GM12878 (cell line): ENCODE results near the gene SEC22C. TPM values are rescaled to one million over a fixed set of nuclear protein-coding genes. Genes with fewer than 3 reads are reported as not detected.

Experiments used
- ATAC-seq: fragments of 200-7000 bp; cut with Tn5 transposase; 3 replicates; pipeline ENCODE4 v1.9.1; 2020; ENCODE audit warnings: mild to moderate bottlenecking, moderate library complexity
- BruUV-seq: library from RNA; stranded (reverse); fragments of 400-500 nt; replicated peaks from 2 replicates; lab custom pipeline; 2021; lab: Mats Ljungman, UMichigan
- CTCF ChIA-PET: fragments of 300-600 bp; sonication (Branson Sonifier 250); formaldehyde crosslinking; extraction: SDS; loops from one replicate; lab custom pipeline; 2021; ENCODE audit warnings: inconsistent platforms; lab: Yijun Ruan, JAX
- POLR2A ChIA-PET: fragments of 350-600 bp; formaldehyde crosslinking; extraction: SDS; loops from one replicate; lab custom pipeline; 2021; ENCODE audit warnings: inconsistent platforms; lab: Charles Lee
- RAD21 ChIA-PET: fragments of 300-600 bp; sonication (Branson Sonifier 250); formaldehyde crosslinking; loops from one replicate; lab custom pipeline; 2023; ENCODE audit warnings: antibody characterized with exemption; ENCODE audit not compliant: unreplicated experiment; lab: Charles Lee
- SMC1A ChIA-PET: fragments of 300-600 bp; sonication (Branson Sonifier 250); formaldehyde crosslinking; loops from one replicate; lab custom pipeline; 2023; ENCODE audit not compliant: unreplicated experiment, uncharacterized antibody; lab: Charles Lee
- DNase-seq: peaks from one replicate; pipeline ENCODE4 v3.0.0-alpha.2; 2011; ENCODE audit warnings: low read depth, low spot score
- FAIRE-seq: peaks from 3 replicates; lab custom pipeline; 2011; peaks lifted over from hg19 to GRCh38; lab: Jason Lieb, UNC
- H2AFZ ChIP-seq: 2 replicates; pipeline ENCODE4 v1.6.0; 2011; ENCODE audit warnings: low read depth, low read length, control low read depth; ENCODE audit not compliant: control insufficient read depth
- H3K27ac ChIP-seq: 2 replicates; pipeline ENCODE4 v1.5.1; 2011; ENCODE audit warnings: control low read depth; ENCODE audit not compliant: control insufficient read depth, insufficient read depth
- H3K27me3 ChIP-seq, 2 experiments: replicated peaks in 1 of 2; 2 replicates each; pipeline versions ENCODE4 v1.6.0 to v1.6.1; 2011; ENCODE audit warnings: low read length in 1 of 2; ENCODE audit not compliant: control insufficient read depth in 2 of 2, insufficient read depth in 2 of 2
- H3K36me3 ChIP-seq, 2 experiments: 2 replicates each; pipeline ENCODE4 v1.5.1; 2011; ENCODE audit warnings: low read length in 1 of 2; ENCODE audit not compliant: control insufficient read depth in 2 of 2, insufficient read depth in 2 of 2
- H3K4me1 ChIP-seq: 2 replicates; pipeline ENCODE4 v1.6.1; 2011; ENCODE audit warnings: mild to moderate bottlenecking, low read length, moderate library complexity, mixed read lengths; ENCODE audit not compliant: control insufficient read depth, insufficient read depth
- H3K4me2 ChIP-seq: 2 replicates; pipeline ENCODE4 v1.6.0; 2011; ENCODE audit warnings: control low read depth; ENCODE audit not compliant: control insufficient read depth, insufficient read depth
- H3K4me3 ChIP-seq: fragments of 200-600 bp; sonication (generic); 2 replicates; pipeline ENCODE4 v1.5.1; 2016
- H3K79me2 ChIP-seq: 2 replicates; pipeline ENCODE4 v1.6.0; 2011; ENCODE audit warnings: low read length; ENCODE audit not compliant: control insufficient read depth, insufficient read depth
- H3K9ac ChIP-seq: 2 replicates; pipeline ENCODE4 v1.8.0; 2011; ENCODE audit warnings: low read length, control low read depth, mixed read lengths; ENCODE audit not compliant: control insufficient read depth, insufficient read depth
- H3K9me3 ChIP-seq: replicated peaks from 3 replicates; pipeline ENCODE4 v1.5.1; 2011; ENCODE audit warnings: mild to moderate bottlenecking, low read length; ENCODE audit not compliant: control insufficient read depth, insufficient read depth
- H4K20me1 ChIP-seq: 2 replicates; pipeline ENCODE4 v1.6.0; 2011; ENCODE audit not compliant: control insufficient read depth, insufficient read depth
- HCFC1 ChIP-seq: fragments of 150-350 bp; IDR thresholded peaks from 2 replicates; pipeline ENCODE4 v1.6.1; 2014; ENCODE audit warnings: low read length
- HDGF ChIP-seq: fragments of 450-650 bp; IDR thresholded peaks from 2 replicates; pipeline ENCODE4 v1.6.1; 2016; ENCODE audit warnings: antibody characterized with exemption
- IKZF1 ChIP-seq: fragments of 450-650 bp; conservative IDR thresholded peaks from 2 replicates; pipeline ENCODE4 v1.6.1; 2017; ENCODE audit warnings: antibody characterized with exemption, mild to moderate bottlenecking
- KDM1A ChIP-seq: fragments of 200-600 bp; sonication (generic); IDR thresholded peaks from 2 replicates; pipeline ENCODE4 v1.6.1; 2016; ENCODE audit warnings: borderline replicate concordance
- MEF2B ChIP-seq: fragments of 450-650 bp; IDR thresholded peaks from 2 replicates; pipeline ENCODE4 v1.6.1; 2018; ENCODE audit warnings: mild to moderate bottlenecking, moderate library complexity; ENCODE audit not compliant: partially characterized antibody, poor library complexity, severe bottlenecking
- NFIC ChIP-seq: IDR thresholded peaks from 2 replicates; pipeline ENCODE4 v1.6.1; 2012; ENCODE audit warnings: low read depth, mild to moderate bottlenecking, inconsistent platforms, low read length, moderate library complexity
- NRF1 ChIP-seq: conservative IDR thresholded peaks from 2 replicates; pipeline ENCODE4 v1.6.1; 2011; ENCODE audit warnings: mild to moderate bottlenecking, low read depth, low read length, improper control_type of control experiment
- RAD21 ChIP-seq: IDR thresholded peaks from 2 replicates; pipeline ENCODE4 v1.6.1; 2011; ENCODE audit warnings: mild to moderate bottlenecking, low read depth, low read length, moderate library complexity; ENCODE audit not compliant: insufficient read depth
- RCOR1 ChIP-seq: conservative IDR thresholded peaks from 2 replicates; pipeline ENCODE4 v1.6.1; 2012; ENCODE audit warnings: low read depth, low read length, improper control_type of control experiment
- SMC3 ChIP-seq: IDR thresholded peaks from 2 replicates; pipeline ENCODE4 v1.6.1; 2011; ENCODE audit warnings: low read length, improper control_type of control experiment, borderline replicate concordance
- TARDBP ChIP-seq: IDR thresholded peaks from 2 replicates; pipeline ENCODE4 v1.6.1; 2016; ENCODE audit warnings: borderline replicate concordance
- WGBS: methylation state at CpG from one replicate; pipeline ENCODE4 v1.1.6; 2016; ENCODE audit warnings: low lambda C conversion rate; ENCODE audit not compliant: insufficient replicate concordance, insufficient coverage; ENCODE audit errors: missing lambda C conversion rate; 5-methylcytosine and 5-hydroxymethylcytosine counted together
- in situ Hi-C: fragments of 300-500 bp; cut with MboI; formaldehyde crosslinking; loops from 9 replicates; pipeline ENCODE4 v1.14.3; 2018; ENCODE audit warnings: mixed read lengths
- intact Hi-C: fragments of 100-400 bp; cut with micrococcal nuclease; formaldehyde crosslinking; loops from one replicate; pipeline ENCODE4 v1.14.2; 2022; ENCODE audit not compliant: unreplicated experiment
- polyA plus RNA-seq, 11 experiments: library from polyadenylated mRNA; depleted of rRNA in 4 of 11; unstranded in 6 of 11; stranded (reverse) in 5 of 11; fragments of >200 nt; fragmentation: Nextera tagmentation in 4 of 11; fragmentation: Illumina TruSeq in 1 of 11; extraction: Ambion mirVana in 4 of 11; extraction: Trizol in 1 of 11; gene quantifications; 1 replicate in 1 of 11; 2 replicates in 10 of 11; pipeline versions ENCODE4 v1.2.1 to v1.2.3, GENCODE V29; 2011 to 2016; ENCODE audit warnings: inconsistent platforms in 2 of 11, missing spikeins in 2 of 11, low read depth in 1 of 11
- total RNA-seq, 4 experiments: library from RNA; depleted of rRNA in 3 of 4; stranded (reverse); fragments of >200 nt in 3 of 4; fragmentation: Illumina TruSeq in 1 of 4; extraction: Trizol in 1 of 4; gene quantifications; 2 replicates each; pipeline versions ENCODE4 v1.2.1 to v1.2.3, GENCODE V29; 2013 to 2021

The SEC22C gene
- total and polyA plus RNA-seq, 10 of the 15 experiments (the other 5 are each of a cell fraction or from before 2014, with no cell fraction given), result 15.6 to 47.0 (median 39.1) TPM

GRCh38 chr3:42593635-42594034 is 11.9 kb upstream of the SEC22C start:
- H3K4me3 ChIP-seq, result no peak overlapping the region
- no peak for FAIRE-seq
- peaks cover 0 to 12% of the 10 kb centered on the region in 2 experiments; a peak in 1 of 4 replicates for H3K36me3 ChIP-seq
- ChIA-PET CTCF (interaction anchor here (0.7 to 2.8 kb wide), 4 partner anchors 11 to 246 kb away, joined by 3 to 10 read pairs (median 3); no protein-coding TSS in a partner anchor), POLR2A (interaction anchor here (1.1 to 1.7 kb wide), 3 partner anchors 9 to 19 kb away, joined by 3 to 4 read pairs (median 4); no protein-coding TSS in a partner anchor), SMC1A (interaction anchor here (1.7 kb wide), 1 partner anchor 10 kb away, joined by 5 read pairs; no protein-coding TSS in a partner anchor)
- H2AFZ ChIP-seq, result no peak overlapping the region
- no peak overlapping the region for H3K27ac ChIP-seq
- in situ Hi-C loops, result no loop called here
- TF ChIP-seq RAD21 (no peak), MEF2B (no peak), HCFC1 (no peak), KDM1A (no peak), NRF1 (no peak), NFIC (no peak), SMC3 (no peak), RCOR1 (no peak), IKZF1 (no peak), TARDBP (no peak), HDGF (no peak)
- TF ChIP-seq, all 136 proteins: peak for 0
- H3K9ac ChIP-seq, result no peak overlapping the region
- peak overlapping the region; percentile 47; the same call in 1 of the 2 replicates for H3K4me2 ChIP-seq
- H3K4me1 ChIP-seq, result peaks cover 12% of the 10 kb centered on the region
- H3K79me2 ChIP-seq, result peaks cover 34% of the 10 kb centered on the region
- no peaks in the 10 kb centered on the region; the same call in 2 of the 3 replicates for H3K9me3 ChIP-seq
- intact Hi-C loops, result no loop called here
- ATAC-seq (no peak), DNase-seq (no peak)
- RAD21 ChIA-PET, result no interaction called here
- no TSS peak for BruUV-seq
- 100% methylated on average over 1 of the region's 1 CpG for whole genome bisulfite sequencing
- no peaks in the 10 kb centered on the region for H4K20me1 ChIP-seq
- no peaks in the 10 kb centered on the region for H3K27me3 ChIP-seq
